GM12892 (cell line): ENCODE data around the gene DYNC1H1. TPM values are rescaled to one million over a fixed set of nuclear protein-coding genes. Genes with fewer than 3 reads are reported as not detected.

Experiments used
- DNase-seq: peaks from one replicate; pipeline ENCODE4 v3.0.0; 2011; ENCODE audit not compliant: insufficient read length
- FAIRE-seq: peaks from 2 replicates; lab custom pipeline; 2011; peaks lifted over from hg19 to GRCh38; lab: Jason Lieb, UNC
- POLR2A ChIP-seq: IDR thresholded peaks from 2 replicates; pipeline ENCODE4 v1.6.1; 2011; ENCODE audit warnings: low read depth, low read length, control low read depth
- POLR2AphosphoS5 ChIP-seq: IDR thresholded peaks from 2 replicates; pipeline ENCODE4 v1.6.1; 2011; ENCODE audit warnings: low read depth, low read length, control low read depth
- TAF1 ChIP-seq: IDR thresholded peaks from 2 replicates; pipeline ENCODE4 v1.6.1; 2011; ENCODE audit warnings: low read depth, mild to moderate bottlenecking, control low read depth, low read length, borderline replicate concordance
- polyA plus RNA-seq: library from polyadenylated mRNA; unstranded; fragments of >200 nt; gene quantifications from one replicate; pipeline ENCODE4 v1.2.1, GENCODE V29; 2012; ENCODE audit warnings: missing spikeins, inconsistent platforms; ENCODE audit not compliant: missing spikeins

Gene DYNC1H1
- 83.7 TPM for polyA plus RNA-seq

DNA sequence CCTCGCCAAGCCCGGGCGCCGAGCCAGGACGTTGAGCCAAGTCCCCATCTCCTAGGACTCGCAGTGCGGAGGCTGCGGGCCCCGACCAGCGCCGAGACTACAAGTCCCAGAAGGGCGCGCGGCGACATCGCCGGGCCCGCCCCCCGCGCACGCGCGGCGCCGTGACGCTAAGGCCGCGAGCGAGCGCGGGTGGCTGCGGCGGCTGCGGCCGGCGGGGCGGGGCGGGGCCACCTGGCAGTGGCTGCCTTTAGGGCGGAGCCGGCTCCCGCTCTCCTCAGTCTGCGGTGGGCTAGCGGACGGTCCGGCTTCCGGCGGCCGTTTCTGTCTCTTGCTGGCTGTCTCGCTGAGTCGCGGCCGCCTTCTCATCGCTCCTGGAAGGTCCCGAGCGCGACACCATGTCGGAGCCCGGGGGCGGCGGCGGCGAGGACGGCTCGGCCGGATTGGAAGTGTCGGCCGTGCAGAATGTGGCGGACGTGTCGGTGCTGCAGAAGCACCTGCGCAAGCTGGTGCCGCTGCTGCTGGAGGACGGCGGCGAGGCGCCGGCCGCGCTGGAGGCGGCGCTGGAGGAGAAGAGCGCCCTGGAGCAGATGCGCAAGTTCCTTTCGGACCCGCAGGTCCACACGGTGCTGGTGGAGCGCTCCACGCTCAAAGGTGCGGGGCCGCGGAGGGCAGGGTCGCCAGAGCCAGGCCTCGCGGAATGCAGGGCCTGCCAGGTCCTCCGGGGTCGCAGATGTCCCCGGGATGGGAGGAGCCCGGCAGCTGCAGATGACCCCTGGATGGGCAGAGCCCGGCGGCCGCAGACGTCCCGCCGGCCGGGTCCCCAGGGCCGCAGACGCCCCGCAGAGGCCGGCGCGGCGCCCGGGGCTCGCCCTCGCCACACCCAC lies at the start of gene DYNC1H1:
Gene DYNC1H1, plus strand, starts transcription at position 277 of the 884 bp plus-strand sequence. Its CDS starts 119 bp downstream, at position 396.
- peak; percentile 80 for DNase-seq
- TF ChIP-seq POLR2A (peak; percentile 92), POLR2AphosphoS5 (peak; percentile 80), TAF1 (peak; percentile 64; the same call in 1 of the 2 replicates)
- FAIRE-seq: peak; percentile 92

DNA sequence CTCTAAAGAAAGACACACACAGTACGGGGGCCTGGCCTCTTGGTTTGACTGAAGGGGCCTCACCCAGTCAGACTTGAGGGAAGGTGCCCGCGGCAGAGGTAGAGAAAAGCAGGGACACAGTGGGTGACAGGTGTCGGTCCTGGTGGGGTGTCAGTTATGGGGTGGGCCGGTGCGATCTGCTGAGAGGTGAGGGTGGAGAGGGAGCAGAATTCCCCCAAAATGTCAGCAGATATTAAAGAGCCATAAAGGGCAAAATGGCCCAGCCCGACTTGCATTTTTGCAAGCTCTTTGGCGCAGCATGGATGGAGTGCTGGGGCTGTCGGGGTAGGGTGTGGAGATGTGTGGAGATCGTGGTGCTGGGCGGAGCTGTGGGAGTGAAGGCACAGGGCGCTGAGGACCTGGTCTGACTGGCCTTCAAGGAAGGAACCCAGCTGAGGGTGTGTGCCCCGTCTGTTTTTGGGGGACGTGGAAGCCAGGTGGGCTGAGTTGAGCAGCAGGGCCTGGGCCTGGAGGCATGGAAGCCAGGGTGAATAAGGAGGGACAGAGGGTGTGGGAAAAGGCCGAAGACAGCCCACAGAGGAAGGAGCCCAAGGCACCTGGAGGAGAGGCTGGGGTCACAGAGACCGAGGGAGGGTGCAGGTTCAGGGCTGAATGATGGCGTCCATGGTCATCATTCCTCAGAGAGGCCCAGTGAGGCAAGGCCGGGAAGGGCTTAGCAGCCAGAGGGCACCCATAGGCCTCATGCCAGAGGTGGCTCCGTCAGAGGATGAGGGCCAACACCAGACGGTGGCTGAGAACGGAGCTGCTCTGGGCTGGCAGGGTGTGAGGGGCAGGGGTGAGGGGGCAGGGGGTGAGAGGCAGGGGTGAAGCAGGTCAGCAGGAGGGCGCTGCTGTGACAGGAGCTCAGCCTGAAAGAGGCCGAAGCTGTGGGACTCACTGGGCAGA lies 48.2 kb upstream of the DYNC1H1 start:
- DNase-seq (no peak), FAIRE-seq (no peak)
- no peak for TF ChIP-seq POLR2AphosphoS5
- no peak for TF ChIP-seq TAF1
- TF ChIP-seq POLR2A: no peak

DNA sequence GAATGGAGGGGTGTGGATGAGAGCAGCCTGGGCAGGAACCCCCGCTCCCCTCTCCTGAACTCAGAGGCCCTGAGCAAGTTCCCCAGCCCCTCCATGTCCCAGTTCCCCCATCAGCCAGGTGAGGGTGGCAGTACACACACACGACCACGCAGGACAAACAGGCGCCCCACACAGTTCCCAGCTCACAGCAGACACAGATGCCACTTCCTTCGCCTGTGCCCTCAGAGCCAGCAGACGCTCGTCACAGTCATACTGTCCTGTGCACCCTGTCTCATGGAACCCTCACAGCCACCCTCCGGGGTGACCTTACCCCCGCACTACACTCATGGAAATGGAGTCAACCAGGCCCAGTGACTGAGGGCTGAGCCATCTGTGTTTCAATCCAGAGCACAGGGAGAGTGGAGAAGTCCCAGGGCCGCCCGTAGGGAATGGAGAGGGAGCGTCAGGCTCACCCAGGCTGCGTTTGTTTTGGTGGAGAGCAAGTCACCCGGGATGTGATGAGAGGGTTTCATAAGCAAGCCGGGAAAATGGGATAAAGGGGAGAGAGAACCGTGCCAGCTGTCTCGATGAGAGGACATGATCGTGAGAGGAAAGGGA lies 47.5 kb upstream of the DYNC1H1 start:
- TF ChIP-seq POLR2AphosphoS5: no peak
- TF ChIP-seq TAF1: no peak
- no peak for TF ChIP-seq POLR2A
- no peak for FAIRE-seq
- no peak for DNase-seq

DNA sequence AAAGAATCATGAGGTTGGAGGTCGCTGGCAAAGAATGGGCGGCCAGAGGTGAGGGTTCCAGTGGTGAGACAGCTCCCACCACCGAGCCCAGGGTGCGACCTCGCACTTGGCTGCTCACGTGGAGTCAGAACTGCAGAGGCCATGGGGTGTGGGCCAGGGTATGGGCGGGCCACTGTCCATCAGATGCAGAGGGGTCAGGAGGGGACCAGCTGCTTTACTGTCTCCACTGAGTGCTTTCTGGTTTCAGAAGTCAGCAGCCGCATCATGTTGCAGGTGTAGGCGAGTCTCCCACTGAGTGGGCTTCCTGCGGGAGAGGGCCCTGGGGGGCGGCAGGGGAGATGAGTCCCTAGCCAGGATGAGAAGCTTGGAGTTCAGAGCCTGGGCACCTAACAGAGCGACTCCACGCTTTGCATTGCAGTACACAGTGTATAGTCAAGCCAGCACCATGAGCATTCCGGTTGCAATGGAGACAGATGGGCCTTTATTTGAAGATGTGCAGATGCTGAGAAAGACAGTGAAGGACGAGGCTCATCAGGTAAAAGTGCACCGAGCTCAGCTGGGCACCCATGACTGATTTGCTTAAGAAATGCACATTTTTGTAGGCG lies 46.9 kb upstream of the DYNC1H1 start:
- TF ChIP-seq POLR2A (no peak), POLR2AphosphoS5 (no peak), TAF1 (no peak)
- DNase-seq (no peak), FAIRE-seq (no peak)

- TF ChIP-seq POLR2AphosphoS5 (no peak), POLR2A (no peak), TAF1 (no peak)
- DNase-seq (no peak), FAIRE-seq (no peak)
These were observed 46.0 kb upstream of the DYNC1H1 start for GRCh38 chr14:101918065-101918989.

DNA sequence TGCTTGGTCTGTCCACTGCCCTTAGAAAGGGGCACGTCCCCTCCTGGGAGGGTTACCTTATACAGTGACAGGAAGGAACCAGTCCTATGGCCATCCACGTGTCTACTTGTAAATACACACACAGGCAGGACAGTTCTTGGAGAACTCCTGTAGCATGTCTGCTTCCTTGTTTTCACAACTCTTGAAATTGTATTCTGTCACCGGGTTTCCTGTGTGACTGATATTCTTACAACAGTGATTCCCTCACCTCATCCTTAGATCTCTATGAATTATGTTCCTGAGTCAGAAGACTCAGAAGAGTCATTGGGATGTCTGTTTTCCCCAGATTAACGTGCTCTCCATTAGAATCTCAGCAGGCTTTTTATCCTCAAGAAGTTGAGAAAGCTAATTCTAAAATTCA lies 44.1 kb upstream of the DYNC1H1 start:
- DNase-seq (no peak), FAIRE-seq (no peak)
- TF ChIP-seq POLR2AphosphoS5: no peak
- no peak for TF ChIP-seq TAF1
- TF ChIP-seq POLR2A: no peak

DNA sequence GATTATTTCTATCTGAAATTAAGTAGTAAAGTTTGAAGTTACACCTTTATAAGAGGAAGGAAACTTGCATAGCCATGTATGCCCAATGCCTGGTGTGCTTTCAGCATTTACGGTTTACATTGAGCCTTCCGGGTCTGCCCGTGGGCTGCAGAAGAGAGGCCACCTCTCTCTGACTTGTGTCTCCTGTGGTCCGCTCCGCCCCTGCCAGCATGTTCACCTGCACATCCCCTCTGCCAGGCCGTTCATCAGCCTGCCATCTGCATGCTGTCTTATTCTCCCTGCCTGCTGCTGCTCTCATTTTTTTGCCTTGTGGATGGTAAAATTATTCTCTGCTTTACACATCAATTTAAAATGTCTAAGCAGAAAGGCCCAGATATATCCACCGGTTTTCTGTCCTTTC lies 41.5 kb upstream of the DYNC1H1 start:
- DNase-seq (no peak), FAIRE-seq (no peak)
- TF ChIP-seq POLR2AphosphoS5: no peak
- no peak for TF ChIP-seq POLR2A
- no peak for TF ChIP-seq TAF1

GRCh38 chr14:101925152-101925551 lies 39.2 kb upstream of the DYNC1H1 start:
- TF ChIP-seq POLR2A (no peak), POLR2AphosphoS5 (no peak), TAF1 (no peak)
- FAIRE-seq (no peak), DNase-seq (no peak)

GRCh38 chr14:101926085-101926484 lies 38.3 kb upstream of the DYNC1H1 start:
- no peak for TF ChIP-seq POLR2AphosphoS5
- TF ChIP-seq POLR2A: no peak
- TF ChIP-seq TAF1: no peak

GRCh38 chr14:101926620-101927019 lies 37.8 kb upstream of the DYNC1H1 start:
- DNase-seq (no peak), FAIRE-seq (no peak)
- no peak for TF ChIP-seq POLR2A
- TF ChIP-seq TAF1: no peak
- TF ChIP-seq POLR2AphosphoS5: no peak

More at GRCh38 chr14:101926085-101926484, 38.3 kb upstream of the DYNC1H1 start:
- DNase-seq: no peak
- peak; percentile 21 for FAIRE-seq
